ENCODE measurements around the gene WWOX.

Gene WWOX

GRCh38 chr16:78650339-78651074 is 551.1 kb downstream of the WWOX start:
- no peak overlapping the region for H3K4me3 ChIP-seq (ENCODE audit: low read depth, low read length)
- TF ChIP-seq CTCF (IDR thresholded peaks at IDR 0.05; ENCODE audit: insufficient read depth, low read depth, low read length, missing control alignments): no peak
- no peak for DNase-seq (ENCODE audit: low read depth)

- TF ChIP-seq CTCF (IDR thresholded peaks at IDR 0.05; ENCODE audit: insufficient read depth, low read depth, low read length, missing control alignments): no peak
- H3K4me3 ChIP-seq (ENCODE audit: low read depth, low read length): no peak overlapping the region
- DNase-seq (ENCODE audit: low read depth): no peak
Measured at GRCh38 chr16:78654929-78655328, 555.5 kb downstream of the WWOX start.

GRCh38 chr16:78655331-78656113 is 556.1 kb downstream of the WWOX start:
- H3K4me3 ChIP-seq (ENCODE audit: low read depth, low read length): no peak overlapping the region
- no peak for DNase-seq (ENCODE audit: low read depth)
- no peak for TF ChIP-seq CTCF (IDR thresholded peaks at IDR 0.05; ENCODE audit: insufficient read depth, low read depth, low read length, missing control alignments)

GRCh38 chr16:78656887-78657286 is 557.4 kb downstream of the WWOX start:
- no peak overlapping the region for H3K4me3 ChIP-seq (ENCODE audit: low read depth, low read length)
- no peak for DNase-seq (ENCODE audit: low read depth)
- TF ChIP-seq CTCF (IDR thresholded peaks at IDR 0.05; ENCODE audit: insufficient read depth, low read depth, low read length, missing control alignments): no peak

GRCh38 chr16:78659216-78659615 is 559.8 kb downstream of the WWOX start:
- TF ChIP-seq CTCF (IDR thresholded peaks at IDR 0.05; ENCODE audit: insufficient read depth, low read depth, low read length, missing control alignments): no peak
- no peak for DNase-seq (ENCODE audit: low read depth)
- H3K4me3 ChIP-seq (ENCODE audit: low read depth, low read length): no peak overlapping the region

GRCh38 chr16:78659668-78660217 is 560.3 kb downstream of the WWOX start:
- no peak overlapping the region for H3K4me3 ChIP-seq (ENCODE audit: low read depth, low read length)
- no peak for TF ChIP-seq CTCF (IDR thresholded peaks at IDR 0.05; ENCODE audit: insufficient read depth, low read depth, low read length, missing control alignments)
- no peak for DNase-seq (ENCODE audit: low read depth)
